Heart left ventricle (tissue), 13 donors: ENCODE results near the gene LCT.

Experiments used
- POLR2A ChIP-seq, 2 donors: fragments of 450-650 bp; IDR thresholded peaks; one replicate each; pipeline ENCODE4 v1.6.1; 2017; ENCODE audit warnings: antibody characterized with exemption in 2 of 2, mild to moderate bottlenecking in 2 of 2, moderate library complexity in 2 of 2
- TF ChIP-seq, protein P1 (sequence below), 12 donors: fragments of 200-600 bp; sonication (generic) in 4 of 12; IDR thresholded peaks; one replicate each; pipeline versions ENCODE4 v1.5.0 to v1.8.0; 2018 to 2022; ENCODE audit warnings: antibody characterized with exemption in 12 of 12, mild to moderate bottlenecking in 5 of 12
- donor health status: ischemic (EF 13 %, LVEDD 7.1; RV severe dilation, severe dysfunction).
- donor health status: DM: no; HTN: yes; CAD: no.
- donor health status: DM: no; HTN: no; CAD: no.
- donor health status: ischemic (EF 25% LVEDD 6.9; RV normal size, moderate dysfunction).
- donor health status: ischemic (EF 25% LVEDD 5.7; RV mildly dilated, moderate dysfunction).
- donor health status: ischemic (EF 35%, LVEDD 5.7; RV mildly dilated, moderate dysfunction).
- donor health status: nonischemic (EF 11% LVEDD 7.7; RV severe dilation, severe dysfunction).
- donor health status: DM: yes; HTN: yes; CAD: no.
- donor health status: PGD.
- donor health status: ischemic (EF 29% LVEDD 5.4; RV normal size, mild dysfunction).
- donor health status: nonischemic (EF 23%, LVEDD 6.1; RV moderate dilation, normal function).

DNA sequence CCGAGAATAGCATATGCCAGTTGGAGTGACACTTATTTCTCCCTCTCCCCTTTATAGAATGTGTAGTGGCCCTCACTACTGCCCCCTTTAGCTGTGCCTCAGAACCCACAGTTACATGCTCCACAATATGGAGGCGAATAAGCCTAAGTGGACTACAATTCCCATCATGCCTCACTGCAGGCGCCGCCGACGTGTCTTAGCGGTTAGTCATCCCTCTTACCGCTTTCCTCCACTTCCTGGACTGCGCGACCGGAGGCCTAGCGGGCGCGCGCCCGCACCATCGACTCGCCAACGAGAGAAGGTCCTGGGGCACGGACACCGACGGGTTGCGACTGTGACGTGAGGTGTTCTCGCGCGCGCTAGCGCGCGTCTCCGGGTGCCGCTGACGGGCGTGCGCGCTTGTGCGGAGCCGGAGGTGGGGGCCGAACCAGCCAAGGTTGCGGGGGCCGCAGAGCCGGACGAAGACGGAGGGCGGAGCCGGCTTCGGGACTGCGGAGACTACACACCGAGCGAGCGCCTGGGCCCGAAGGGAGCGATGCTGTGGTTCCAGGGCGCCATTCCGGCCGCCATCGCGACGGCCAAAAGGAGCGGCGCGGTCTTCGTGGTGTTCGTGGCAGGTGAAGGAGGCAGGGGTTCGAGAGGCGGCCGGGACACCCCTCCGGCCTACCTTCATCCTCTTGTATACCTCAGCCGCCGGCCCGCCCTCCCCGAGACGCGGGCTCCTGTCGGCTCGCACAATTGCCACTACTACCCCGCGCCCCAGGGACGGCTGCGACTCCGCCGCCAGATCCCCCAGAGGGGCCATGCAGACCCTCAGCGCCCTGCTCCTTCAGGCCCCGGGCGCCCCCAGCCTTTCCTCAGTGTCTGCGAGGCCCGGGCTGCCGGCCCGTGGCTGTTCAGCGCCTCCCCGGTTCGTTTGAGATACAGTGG is 95.3 kb downstream of the LCT start, which contains the start of gene UBXN4:
- peak; percentile 71 to 82 for TF ChIP-seq POLR2A (IDR thresholded peaks at IDR 0.05)
- TF ChIP-seq, protein P1, sequence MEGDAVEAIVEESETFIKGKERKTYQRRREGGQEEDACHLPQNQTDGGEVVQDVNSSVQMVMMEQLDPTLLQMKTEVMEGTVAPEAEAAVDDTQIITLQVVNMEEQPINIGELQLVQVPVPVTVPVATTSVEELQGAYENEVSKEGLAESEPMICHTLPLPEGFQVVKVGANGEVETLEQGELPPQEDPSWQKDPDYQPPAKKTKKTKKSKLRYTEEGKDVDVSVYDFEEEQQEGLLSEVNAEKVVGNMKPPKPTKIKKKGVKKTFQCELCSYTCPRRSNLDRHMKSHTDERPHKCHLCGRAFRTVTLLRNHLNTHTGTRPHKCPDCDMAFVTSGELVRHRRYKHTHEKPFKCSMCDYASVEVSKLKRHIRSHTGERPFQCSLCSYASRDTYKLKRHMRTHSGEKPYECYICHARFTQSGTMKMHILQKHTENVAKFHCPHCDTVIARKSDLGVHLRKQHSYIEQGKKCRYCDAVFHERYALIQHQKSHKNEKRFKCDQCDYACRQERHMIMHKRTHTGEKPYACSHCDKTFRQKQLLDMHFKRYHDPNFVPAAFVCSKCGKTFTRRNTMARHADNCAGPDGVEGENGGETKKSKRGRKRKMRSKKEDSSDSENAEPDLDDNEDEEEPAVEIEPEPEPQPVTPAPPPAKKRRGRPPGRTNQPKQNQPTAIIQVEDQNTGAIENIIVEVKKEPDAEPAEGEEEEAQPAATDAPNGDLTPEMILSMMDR (IDR thresholded peaks at IDR 0.05): peak in 9 of 12 donors; percentile 20 to 55 (median 41)
